Measurements from ENCODE around the gene PSMD14. TPM values are rescaled to one million over a fixed set of nuclear protein-coding genes. Genes with fewer than 3 reads are reported as not detected.

Gene PSMD14
- total RNA-seq, 1 experiment from 2014 or later, result 93.7 TPM

DNA sequence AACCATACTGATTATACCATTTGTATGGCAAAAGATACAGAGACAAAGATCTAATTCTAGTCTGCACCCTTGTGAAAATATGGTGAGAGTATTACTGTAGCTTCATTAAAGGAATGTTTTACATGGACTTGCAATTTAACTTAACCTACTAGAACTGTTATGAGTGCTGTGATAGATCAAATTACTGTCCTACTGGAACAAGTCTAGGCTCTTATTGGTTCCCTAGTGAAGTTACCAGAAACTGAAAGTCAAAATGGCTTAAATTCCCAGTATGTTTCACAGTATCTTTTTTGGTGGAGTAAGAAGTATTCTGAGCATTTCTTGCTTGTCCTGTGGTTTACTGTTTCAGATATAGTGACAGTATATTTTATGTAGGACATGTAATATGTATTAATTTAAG is 104.1 kb downstream of the PSMD14 start:
- peaks cover 16% of the 10 kb centered on the region for H3K36me3 ChIP-seq (ENCODE audit: control insufficient read depth, insufficient read depth, low read length)
- POLR2A ChIA-PET, result no interaction called here
- no peak for ATAC-seq
- no peak for DNase-seq (ENCODE audit: low read depth, low spot score)
- TF ChIP-seq SIN3A (IDR thresholded peaks at IDR 0.05; ENCODE audit: borderline replicate concordance, insufficient read depth, low read depth, low read length) (no peak), POLR2AphosphoS5 (IDR thresholded peaks at IDR 0.05; ENCODE audit: low read depth, low read length) (no peak), TCF7L2 (IDR thresholded peaks at IDR 0.05; ENCODE audit: low read depth, low read length) (no peak)
- TF ChIP-seq, protein P1, sequence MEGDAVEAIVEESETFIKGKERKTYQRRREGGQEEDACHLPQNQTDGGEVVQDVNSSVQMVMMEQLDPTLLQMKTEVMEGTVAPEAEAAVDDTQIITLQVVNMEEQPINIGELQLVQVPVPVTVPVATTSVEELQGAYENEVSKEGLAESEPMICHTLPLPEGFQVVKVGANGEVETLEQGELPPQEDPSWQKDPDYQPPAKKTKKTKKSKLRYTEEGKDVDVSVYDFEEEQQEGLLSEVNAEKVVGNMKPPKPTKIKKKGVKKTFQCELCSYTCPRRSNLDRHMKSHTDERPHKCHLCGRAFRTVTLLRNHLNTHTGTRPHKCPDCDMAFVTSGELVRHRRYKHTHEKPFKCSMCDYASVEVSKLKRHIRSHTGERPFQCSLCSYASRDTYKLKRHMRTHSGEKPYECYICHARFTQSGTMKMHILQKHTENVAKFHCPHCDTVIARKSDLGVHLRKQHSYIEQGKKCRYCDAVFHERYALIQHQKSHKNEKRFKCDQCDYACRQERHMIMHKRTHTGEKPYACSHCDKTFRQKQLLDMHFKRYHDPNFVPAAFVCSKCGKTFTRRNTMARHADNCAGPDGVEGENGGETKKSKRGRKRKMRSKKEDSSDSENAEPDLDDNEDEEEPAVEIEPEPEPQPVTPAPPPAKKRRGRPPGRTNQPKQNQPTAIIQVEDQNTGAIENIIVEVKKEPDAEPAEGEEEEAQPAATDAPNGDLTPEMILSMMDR (IDR thresholded peaks at IDR 0.05), result no peak
- TF ChIP-seq, protein P2, sequence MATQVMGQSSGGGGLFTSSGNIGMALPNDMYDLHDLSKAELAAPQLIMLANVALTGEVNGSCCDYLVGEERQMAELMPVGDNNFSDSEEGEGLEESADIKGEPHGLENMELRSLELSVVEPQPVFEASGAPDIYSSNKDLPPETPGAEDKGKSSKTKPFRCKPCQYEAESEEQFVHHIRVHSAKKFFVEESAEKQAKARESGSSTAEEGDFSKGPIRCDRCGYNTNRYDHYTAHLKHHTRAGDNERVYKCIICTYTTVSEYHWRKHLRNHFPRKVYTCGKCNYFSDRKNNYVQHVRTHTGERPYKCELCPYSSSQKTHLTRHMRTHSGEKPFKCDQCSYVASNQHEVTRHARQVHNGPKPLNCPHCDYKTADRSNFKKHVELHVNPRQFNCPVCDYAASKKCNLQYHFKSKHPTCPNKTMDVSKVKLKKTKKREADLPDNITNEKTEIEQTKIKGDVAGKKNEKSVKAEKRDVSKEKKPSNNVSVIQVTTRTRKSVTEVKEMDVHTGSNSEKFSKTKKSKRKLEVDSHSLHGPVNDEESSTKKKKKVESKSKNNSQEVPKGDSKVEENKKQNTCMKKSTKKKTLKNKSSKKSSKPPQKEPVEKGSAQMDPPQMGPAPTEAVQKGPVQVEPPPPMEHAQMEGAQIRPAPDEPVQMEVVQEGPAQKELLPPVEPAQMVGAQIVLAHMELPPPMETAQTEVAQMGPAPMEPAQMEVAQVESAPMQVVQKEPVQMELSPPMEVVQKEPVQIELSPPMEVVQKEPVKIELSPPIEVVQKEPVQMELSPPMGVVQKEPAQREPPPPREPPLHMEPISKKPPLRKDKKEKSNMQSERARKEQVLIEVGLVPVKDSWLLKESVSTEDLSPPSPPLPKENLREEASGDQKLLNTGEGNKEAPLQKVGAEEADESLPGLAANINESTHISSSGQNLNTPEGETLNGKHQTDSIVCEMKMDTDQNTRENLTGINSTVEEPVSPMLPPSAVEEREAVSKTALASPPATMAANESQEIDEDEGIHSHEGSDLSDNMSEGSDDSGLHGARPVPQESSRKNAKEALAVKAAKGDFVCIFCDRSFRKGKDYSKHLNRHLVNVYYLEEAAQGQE (IDR thresholded peaks at IDR 0.05; ENCODE audit: insufficient read depth in 1 of 2, low read depth in 2 of 2, low read length in 1 of 2), result no peak
- peaks cover 10% of the 10 kb centered on the region for H3K4me1 ChIP-seq (ENCODE audit: control insufficient read depth, insufficient read depth, low read length)
- H3K9me3 ChIP-seq (ENCODE audit: control insufficient read depth, insufficient read depth, low read depth, low read length), result no peaks in the 10 kb centered on the region
- in situ Hi-C loops (cut with HindIII; ENCODE audit: low pct_unique_long_range_greater_than_20kb, low sequenced_read_pairs), result no loop called here
- H3K27ac ChIP-seq (ENCODE audit: low read length), result no peak overlapping the region
- intact Hi-C loops (cut with micrococcal nuclease; ENCODE audit: unreplicated experiment), result loop anchor here (10.0 kb wide), 1 partner anchor 532 kb away; no protein-coding TSS in a partner anchor
- no TSS peak for BruUV-seq (replicated peaks)
- no peak overlapping the region for H3K4me3 ChIP-seq (ENCODE audit: low read depth in 2 of 2, low read length in 2 of 2)
- CTCF ChIA-PET, result no interaction called here
- peaks cover 8% of the 10 kb centered on the region; the same call in 1 of the 2 replicates for H3K27me3 ChIP-seq (ENCODE audit: control insufficient read depth, insufficient read depth, low read length)

DNA sequence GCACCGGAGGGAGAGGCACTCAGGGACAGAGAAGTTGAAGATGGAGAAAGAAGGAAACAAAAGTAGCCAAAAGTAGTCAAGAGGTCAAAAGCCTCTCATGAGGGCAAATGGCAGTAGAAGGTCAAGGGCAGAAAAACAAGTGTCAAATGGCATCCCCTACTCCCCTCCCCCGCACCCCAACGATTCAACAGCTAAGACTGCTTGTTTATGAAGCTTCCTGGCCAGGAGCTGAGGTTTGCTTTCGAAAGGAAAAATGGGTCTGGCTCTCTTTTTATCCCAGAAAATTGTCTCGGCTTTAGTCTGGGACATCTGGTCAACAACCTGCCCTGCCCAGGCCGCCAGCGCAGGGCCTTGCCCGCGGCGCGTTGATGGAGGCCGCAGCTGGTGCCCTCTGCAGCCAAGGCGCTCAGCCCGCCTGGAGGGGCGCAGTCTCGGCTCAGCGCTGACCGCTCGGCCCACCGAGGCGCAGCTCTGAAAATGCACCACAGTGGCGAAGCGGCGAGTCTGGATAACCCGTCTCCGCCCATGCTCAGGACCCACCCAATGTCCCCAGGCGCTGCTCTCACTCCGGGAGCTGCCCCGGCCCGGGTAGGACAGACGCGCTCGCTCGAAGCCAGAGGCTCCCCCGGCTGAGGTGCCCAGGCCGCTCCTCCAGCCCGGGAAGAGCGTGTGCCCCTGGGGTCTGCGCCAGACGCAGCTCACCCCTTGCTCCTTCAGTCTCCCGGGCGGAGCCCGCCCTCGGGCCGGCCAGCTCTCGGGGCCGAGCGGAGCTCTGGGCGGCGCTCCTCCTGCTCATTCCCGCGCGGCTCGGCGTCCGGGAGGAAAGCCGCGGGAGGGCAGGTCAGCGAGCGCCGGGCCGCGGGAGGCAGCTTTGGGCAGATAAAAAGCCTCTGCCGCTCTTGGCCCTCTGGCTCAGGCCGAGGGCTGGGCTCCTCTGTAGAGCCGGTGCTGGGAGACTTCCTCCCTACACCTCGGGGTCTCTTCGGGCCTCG is 106.1 kb downstream of the PSMD14 start:
- Histone ChIP-seq H3K27me3 (ENCODE audit: control insufficient read depth, insufficient read depth, low read length) (peaks cover 23% of the 10 kb centered on the region), H3K4me1 (ENCODE audit: control insufficient read depth, insufficient read depth, low read length) (peaks cover 20% of the 10 kb centered on the region), H3K27ac (ENCODE audit: low read length) (no peak overlapping the region), H3K9me3 (ENCODE audit: control insufficient read depth, insufficient read depth, low read depth, low read length) (no peaks in the 10 kb centered on the region), H3K36me3 (ENCODE audit: control insufficient read depth, insufficient read depth, low read length) (peaks cover 9% of the 10 kb centered on the region), H3K4me3 (ENCODE audit: low read depth in 2 of 2, low read length in 2 of 2) (peak overlapping the region; percentile 44 to 56)
- BruUV-seq (replicated peaks), result no TSS peak
- ATAC-seq (peak; percentile 81), DNase-seq (ENCODE audit: low read depth, low spot score) (no peak)
- CTCF ChIA-PET, result interaction anchor here (0.7 kb wide), 1 partner anchor 17 kb away, joined by 3 read pairs; no protein-coding TSS in a partner anchor
- intact Hi-C loops (cut with micrococcal nuclease; ENCODE audit: unreplicated experiment), result loop anchor here (10.0 kb wide), 1 partner anchor 530 kb away; no protein-coding TSS in a partner anchor
- TF ChIP-seq TCF7L2 (IDR thresholded peaks at IDR 0.05; ENCODE audit: low read depth, low read length), result peak; percentile 58; the same call in 1 of the 2 replicates
- TF ChIP-seq SIN3A (IDR thresholded peaks at IDR 0.05; ENCODE audit: borderline replicate concordance, insufficient read depth, low read depth, low read length), result no peak
- TF ChIP-seq, protein P1 (IDR thresholded peaks at IDR 0.05), result peak; percentile 35
- TF ChIP-seq, protein P2 (IDR thresholded peaks at IDR 0.05; ENCODE audit: insufficient read depth in 1 of 2, low read depth in 2 of 2, low read length in 1 of 2), result no peak
- in situ Hi-C loops (cut with HindIII; ENCODE audit: low pct_unique_long_range_greater_than_20kb, low sequenced_read_pairs), result no loop called here
- POLR2A ChIA-PET, result no interaction called here

Data from Panc1 (cell line).